IMR-90 (cell line): ENCODE measurements around the gene DIAPH2. TPM values are rescaled to one million over a fixed set of nuclear protein-coding genes. Genes with fewer than 3 reads are reported as not detected.

ENCODE experiments used
- ATAC-seq: fragments of 200-7000 bp; cut with Tn5 transposase; 2 replicates; pipeline ENCODE4 v1.9.1; 2020; ENCODE audit warnings: low read depth, mild to moderate bottlenecking, moderate library complexity
- BruUV-seq: library from RNA; stranded (reverse); fragments of 400-500 nt; replicated peaks from 2 replicates; lab custom pipeline; 2021; lab: Mats Ljungman, UMichigan
- CTCF ChIA-PET: fragments of 300-600 bp; formaldehyde crosslinking; extraction: SDS; loops from one replicate; lab custom pipeline; 2021; ENCODE audit warnings: antibody characterized with exemption; lab: Yijun Ruan, JAX
- POLR2A ChIA-PET: fragments of 300-600 bp; sonication (Branson Sonifier 250); formaldehyde crosslinking; loops from one replicate; lab custom pipeline; 2022; ENCODE audit warnings: antibody characterized with exemption; ENCODE audit not compliant: unreplicated experiment; lab: Charles Lee
- DNase-seq: peaks from one replicate; pipeline ENCODE4 v3.0.0; 2013
- H2AFZ ChIP-seq: replicated peaks from 2 replicates; pipeline ENCODE3; 2013; ENCODE audit warnings: low read length, mild to moderate bottlenecking; ENCODE audit not compliant: poor library complexity
- H2AK5ac ChIP-seq: 2 replicates; pipeline ENCODE4 v1.6.1; 2013; ENCODE audit warnings: low read depth, low read length, inconsistent platforms
- H2AK9ac ChIP-seq: replicated peaks from 2 replicates; pipeline ENCODE3; 2013; ENCODE audit warnings: mild to moderate bottlenecking, low read depth, low read length, moderate library complexity; ENCODE audit not compliant: poor library complexity
- H2BK120ac ChIP-seq: 2 replicates; pipeline ENCODE4 v1.6.1; 2013; ENCODE audit warnings: low read depth, low read length, inconsistent platforms
- H2BK15ac ChIP-seq: 3 replicates; pipeline ENCODE4 v1.6.1; 2013; ENCODE audit warnings: low read depth, low read length, inconsistent platforms
- H2BK20ac ChIP-seq: 2 replicates; pipeline ENCODE4 v1.6.1; 2013; ENCODE audit warnings: low read depth, mild to moderate bottlenecking, inconsistent platforms, low read length, moderate library complexity
- H2BK5ac ChIP-seq: 2 replicates; pipeline ENCODE4 v1.6.1; 2013; ENCODE audit warnings: mild to moderate bottlenecking, low read depth, low read length, inconsistent platforms; ENCODE audit not compliant: poor library complexity, severe bottlenecking
- H3K14ac ChIP-seq: replicated peaks from 2 replicates; pipeline ENCODE4 v1.6.1; 2013; ENCODE audit warnings: low read depth, low read length, inconsistent platforms
- H3K18ac ChIP-seq: 2 replicates; pipeline ENCODE4 v1.6.1; 2013; ENCODE audit warnings: low read depth, low read length, control low read depth
- H3K23ac ChIP-seq: 2 replicates; pipeline ENCODE4 v1.6.1; 2013; ENCODE audit warnings: low read depth, low read length, inconsistent platforms
- H3K27ac ChIP-seq: 2 replicates; pipeline ENCODE4 v1.5.1; 2013; ENCODE audit warnings: mild to moderate bottlenecking, control low read depth, low read length; ENCODE audit not compliant: insufficient read depth
- H3K27me3 ChIP-seq: 2 replicates; pipeline ENCODE4 v1.6.1; 2013; ENCODE audit warnings: low read length; ENCODE audit not compliant: control insufficient read depth, insufficient read depth
- H3K36me3 ChIP-seq: 2 replicates; pipeline ENCODE4 v1.6.1; 2013; ENCODE audit warnings: low read length, mixed read lengths; ENCODE audit not compliant: control insufficient read depth, insufficient read depth
- H3K4ac ChIP-seq: 2 replicates; pipeline ENCODE4 v1.6.1; 2013; ENCODE audit warnings: low read depth, low read length, inconsistent platforms
- H3K4me1 ChIP-seq: 2 replicates; pipeline ENCODE4 v1.6.1; 2013; ENCODE audit warnings: low read length, mixed read lengths; ENCODE audit not compliant: control insufficient read depth, insufficient read depth
- H3K4me2 ChIP-seq: 2 replicates; pipeline ENCODE4 v1.6.1; 2013; ENCODE audit warnings: low read depth, mild to moderate bottlenecking, control low read depth, low read length, moderate library complexity
- H3K4me3 ChIP-seq: 2 replicates; pipeline ENCODE4 v1.5.1; 2013; ENCODE audit warnings: low read depth, mild to moderate bottlenecking, control low read depth, low read length, moderate library complexity; ENCODE audit not compliant: insufficient read depth
- H3K56ac ChIP-seq: 2 replicates; pipeline ENCODE4 v1.6.1; 2013; ENCODE audit warnings: low read length, inconsistent platforms; ENCODE audit not compliant: insufficient read depth; ENCODE audit errors: extremely low read depth
- H3K79me1 ChIP-seq, 2 experiments: 2 replicates each; pipeline ENCODE4 v1.6.1; 2013; ENCODE audit warnings: low read length in 2 of 2, inconsistent platforms in 1 of 2, low read depth in 1 of 2
- H3K9ac ChIP-seq: 2 replicates; pipeline ENCODE4 v1.6.1; 2013; ENCODE audit warnings: low read depth, low read length, control low read depth
- H3K9me1 ChIP-seq: 2 replicates; pipeline ENCODE4 v1.6.1; 2013; ENCODE audit warnings: low read length, inconsistent platforms; ENCODE audit not compliant: insufficient read depth
- H3K9me3 ChIP-seq: 2 replicates; pipeline ENCODE4 v1.6.1; 2013; ENCODE audit warnings: low read length; ENCODE audit not compliant: control insufficient read depth, insufficient read depth
- H4K20me1 ChIP-seq: 2 replicates; pipeline ENCODE4 v1.6.1; 2013; ENCODE audit warnings: low read length, inconsistent platforms; ENCODE audit not compliant: insufficient read depth
- H4K5ac ChIP-seq: 2 replicates; pipeline ENCODE4 v1.6.1; 2013; ENCODE audit warnings: mild to moderate bottlenecking, low read depth, low read length, control low read depth
- H4K8ac ChIP-seq, 2 experiments: 2 replicates each; pipeline ENCODE4 v1.6.1; 2013; ENCODE audit warnings: low read depth in 2 of 2, low read length in 2 of 2, control low read depth in 1 of 2, inconsistent platforms in 1 of 2
- H4K91ac ChIP-seq: 2 replicates; pipeline ENCODE4 v1.6.1; 2013; ENCODE audit warnings: low read depth, low read length, inconsistent platforms; ENCODE audit not compliant: insufficient read depth
- BHLHE40 ChIP-seq: fragments of 150-350 bp; IDR thresholded peaks from 2 replicates; pipeline ENCODE4 v1.6.1; 2016; ENCODE audit warnings: mild to moderate bottlenecking, low read depth, low read length
- CEBPB ChIP-seq: IDR thresholded peaks from 2 replicates; pipeline ENCODE4 v1.6.1; 2012; ENCODE audit warnings: low read depth, low read length, improper control_type of control experiment
- CHD1 ChIP-seq: IDR thresholded peaks from 2 replicates; pipeline ENCODE4 v1.6.1; 2012; ENCODE audit warnings: low read depth, low read length, improper control_type of control experiment
- CTCF ChIP-seq: conservative IDR thresholded peaks from 2 replicates; pipeline ENCODE4 v1.5.1; 2012; ENCODE audit warnings: mild to moderate bottlenecking, low read depth, low read length, improper control_type of control experiment
- ELK1 ChIP-seq: fragments of 150-350 bp; IDR thresholded peaks from 2 replicates; pipeline ENCODE4 v1.6.1; 2016; ENCODE audit warnings: low read depth, mild to moderate bottlenecking, low read length, moderate library complexity, borderline replicate concordance
- FOS ChIP-seq: fragments of 150-350 bp; IDR thresholded peaks from 2 replicates; pipeline ENCODE4 v1.6.1; 2016; ENCODE audit warnings: low read depth, low read length
- MAFK ChIP-seq: IDR thresholded peaks from 2 replicates; pipeline ENCODE4 v1.6.1; 2012; ENCODE audit warnings: low read depth, low read length, improper control_type of control experiment
- MAZ ChIP-seq: IDR thresholded peaks from 2 replicates; pipeline ENCODE4 v1.6.1; 2012; ENCODE audit warnings: low read depth, mild to moderate bottlenecking, low read length, improper control_type of control experiment, moderate library complexity, borderline replicate concordance
- MXI1 ChIP-seq: IDR thresholded peaks from 2 replicates; pipeline ENCODE4 v1.6.1; 2012; ENCODE audit warnings: low read depth, mild to moderate bottlenecking, low read length, moderate library complexity, borderline replicate concordance
- NFE2L2 ChIP-seq: fragments of 150-350 bp; IDR thresholded peaks from 2 replicates; pipeline ENCODE4 v1.6.1; 2016; ENCODE audit warnings: low read depth, mild to moderate bottlenecking, low read length
- POLR2A ChIP-seq: IDR thresholded peaks from 2 replicates; pipeline ENCODE4 v1.6.1; 2012; ENCODE audit warnings: mild to moderate bottlenecking, low read depth, low read length
- RAD21 ChIP-seq: IDR thresholded peaks from 2 replicates; pipeline ENCODE4 v1.6.1; 2012; ENCODE audit warnings: low read length, improper control_type of control experiment
- RCOR1 ChIP-seq: IDR thresholded peaks from 2 replicates; pipeline ENCODE4 v1.6.1; 2012; ENCODE audit warnings: mild to moderate bottlenecking, low read length, improper control_type of control experiment; ENCODE audit not compliant: insufficient replicate concordance
- RFX5 ChIP-seq: IDR thresholded peaks from 2 replicates; pipeline ENCODE4 v1.8.0; 2012; ENCODE audit warnings: low read depth, mild to moderate bottlenecking, low read length, moderate library complexity
- SMC3 ChIP-seq: fragments of 150-350 bp; IDR thresholded peaks from 2 replicates; pipeline ENCODE4 v1.6.1; 2016; ENCODE audit warnings: low read depth, mild to moderate bottlenecking, antibody characterized with exemption, low read length, moderate library complexity
- USF2 ChIP-seq: fragments of 150-350 bp; IDR thresholded peaks from 2 replicates; pipeline ENCODE4 v1.6.1; 2017; ENCODE audit warnings: mild to moderate bottlenecking, antibody characterized with exemption, low read length, low read depth
- dilution Hi-C: fragments of 300-500 bp; cut with HindIII; formaldehyde crosslinking; loops from one replicate; pipeline ENCODE4 v1.14.3; 2018; ENCODE audit warnings: low sequenced_read_pairs; ENCODE audit not compliant: unreplicated experiment
- in situ Hi-C: fragments of 300-500 bp; cut with MboI; formaldehyde crosslinking; loops from 3 replicates; pipeline ENCODE4 v1.14.3; 2019; ENCODE audit warnings: low sequenced_read_pairs, inconsistent platforms, mixed read lengths
- intact Hi-C: fragments of 100-400 bp; cut with micrococcal nuclease; formaldehyde crosslinking; loops from 2 replicates; pipeline ENCODE4 v1.10.0; 2022
- polyA plus RNA-seq, 3 experiments: library from polyadenylated mRNA; depleted of rRNA; stranded (reverse); fragments of >200 nt; gene quantifications; 2 replicates each; pipeline ENCODE4 v1.2.3, GENCODE V29; 2012; ENCODE audit warnings: low replicate concordance in 1 of 3
- total RNA-seq: library from RNA; depleted of rRNA; stranded (reverse); fragments of >200 nt; gene quantifications from 2 replicates; pipeline ENCODE4 v1.2.3, GENCODE V29; 2012

Gene DIAPH2
- total and polyA plus RNA-seq, 2 of the 4 experiments (the other 2 are of a cell fraction) = 3.6 to 19.9 TPM

- H2BK15ac ChIP-seq = no peak overlapping the region
- H4K20me1 ChIP-seq = no peaks in the 10 kb centered on the region
- CTCF ChIA-PET = no interaction called here
- ATAC-seq = peak; percentile 61
- no peaks in the 10 kb centered on the region for H3K9me3 ChIP-seq
- no peak overlapping the region for H4K5ac ChIP-seq
- TF ChIP-seq MXI1 = no peak
- no peak for TF ChIP-seq NFE2L2
- no peak for TF ChIP-seq SMC3
- TF ChIP-seq CEBPB = no peak
- no peak for TF ChIP-seq RCOR1
- no peak for TF ChIP-seq MAFK
- TF ChIP-seq RAD21 = no peak
- TF ChIP-seq POLR2A = no peak
- TF ChIP-seq CTCF = no peak
- no peak for TF ChIP-seq BHLHE40
- no peak for TF ChIP-seq MAZ
- no peak for TF ChIP-seq USF2
- no peak for TF ChIP-seq RFX5
- TF ChIP-seq ELK1 = no peak
- no peak for TF ChIP-seq CHD1
- no peak for TF ChIP-seq FOS
- in situ Hi-C loops = no loop called here
- no peak overlapping the region for H3K27ac ChIP-seq
- no peak overlapping the region for H2AK5ac ChIP-seq
- H3K56ac ChIP-seq = no peak overlapping the region
- no peaks in the 10 kb centered on the region for H3K4me1 ChIP-seq
- no peak overlapping the region for H3K4ac ChIP-seq
- no peak overlapping the region for H3K4me2 ChIP-seq
- H3K18ac ChIP-seq = no peak overlapping the region
- H3K14ac ChIP-seq = no peak overlapping the region
- H3K9me1 ChIP-seq = no peaks in the 10 kb centered on the region
- H3K9ac ChIP-seq = no peak overlapping the region
- dilution Hi-C loops = no loop called here
- H3K79me1 ChIP-seq = no peaks in the 10 kb centered on the region
- no TSS peak for BruUV-seq
- POLR2A ChIA-PET = no interaction called here
- no peak overlapping the region for H2BK5ac ChIP-seq
- H3K4me3 ChIP-seq = no peak overlapping the region
- H4K91ac ChIP-seq = no peak overlapping the region
- H4K8ac ChIP-seq = no peak overlapping the region
- H2BK120ac ChIP-seq = no peak overlapping the region
- intact Hi-C loops = no loop called here
- no peak overlapping the region for H2AFZ ChIP-seq
- H2BK20ac ChIP-seq = no peak overlapping the region
- H3K23ac ChIP-seq = no peak overlapping the region
- H2AK9ac ChIP-seq = no peak overlapping the region
- peak; percentile 51 for DNase-seq
- no peaks in the 10 kb centered on the region for H3K27me3 ChIP-seq
- H3K36me3 ChIP-seq = no peaks in the 10 kb centered on the region
Observed at GRCh38 chrX:97322401-97322800, 637.8 kb downstream of the DIAPH2 start.
